ENCODE data around the gene NEURL1B. TPM values are rescaled to one million over a fixed set of nuclear protein-coding genes. Genes with fewer than 3 reads are reported as not detected.

NEURL1B gene
- polyA plus RNA-seq, 1 donor (not counting 4 experiments of a cell fraction or from before 2014, with no cell fraction given) = 0.43 TPM

DNA sequence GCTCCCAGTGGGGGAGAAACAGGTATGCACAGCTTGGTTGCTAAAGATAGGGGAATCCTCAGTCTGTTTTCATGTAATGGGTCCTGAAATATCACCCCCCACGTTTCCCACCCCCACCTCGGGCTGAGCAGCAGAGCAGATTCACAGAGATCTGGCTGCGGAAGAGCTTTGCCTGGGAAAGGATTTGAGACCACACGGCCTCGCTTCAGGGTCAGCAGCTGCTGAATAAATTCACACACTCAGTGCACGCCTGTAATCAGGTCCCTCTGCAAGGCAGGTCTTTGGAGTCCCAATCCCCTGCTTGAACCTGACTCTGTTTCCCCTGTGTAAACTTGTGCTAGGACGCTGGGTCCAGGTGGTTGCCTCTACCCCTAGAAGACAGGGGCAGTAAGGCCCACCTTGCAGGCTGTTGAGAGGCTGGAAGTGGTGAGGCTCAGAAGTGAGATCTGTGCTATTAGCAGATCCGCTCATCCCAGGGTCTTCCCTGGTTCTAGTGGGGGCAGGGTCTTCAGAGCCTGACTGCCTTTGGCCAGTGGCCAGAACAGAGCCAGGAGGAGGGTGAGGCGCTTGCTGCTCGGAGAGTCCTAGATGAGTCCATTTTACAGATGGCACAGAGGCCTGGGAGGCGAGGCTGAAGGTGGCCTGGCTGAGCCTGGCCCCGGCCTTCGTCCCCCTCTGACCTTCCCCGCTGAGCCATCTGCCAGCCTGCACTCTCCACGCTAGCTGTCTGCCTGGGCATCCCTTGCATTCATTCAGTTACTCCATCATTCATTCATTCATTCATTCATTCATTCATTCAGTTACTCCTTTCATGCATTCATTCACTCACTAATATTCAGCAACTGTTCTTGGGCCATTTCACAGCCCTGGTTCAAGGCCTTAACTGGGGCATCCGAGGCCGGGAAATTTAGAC, 16.7 kb upstream of the NEURL1B start:
- H3K27me3 ChIP-seq (ENCODE audit: control insufficient read depth, extremely low read depth, insufficient read depth, low read length) = peaks cover 4% of the 10 kb centered on the region
- no peak for DNase-seq (ENCODE audit: low read depth, low spot score)
- H3K9me1 ChIP-seq (ENCODE audit: control insufficient read depth, extremely low read depth, insufficient read depth, low read length) = no peaks in the 10 kb centered on the region
- H3K27ac ChIP-seq (ENCODE audit: control insufficient read depth, insufficient read depth, low read length) = no peak overlapping the region
- H3K4me3 ChIP-seq (ENCODE audit: control insufficient read depth in 2 of 3, extremely low read depth in 1 of 3, insufficient read depth in 2 of 3, low read depth in 1 of 3, low read length in 3 of 3) = no peak overlapping the region
- no peaks in the 10 kb centered on the region for H4K20me1 ChIP-seq (ENCODE audit: control insufficient read depth, extremely low read depth, insufficient read depth, low read length)
- H3K4me1 ChIP-seq (ENCODE audit: control insufficient read depth, extremely low read depth, insufficient read depth, low read length) = no peaks in the 10 kb centered on the region
- no peak overlapping the region for H3K4me2 ChIP-seq (ENCODE audit: control insufficient read depth, extremely low read depth, insufficient read depth, low read depth, low read length)
- no peak for FAIRE-seq
- no peaks in the 10 kb centered on the region for H3K9me3 ChIP-seq (ENCODE audit: control insufficient read depth, low read depth, low read length)
- no peak for TF ChIP-seq EZH2 (IDR thresholded peaks at IDR 0.05; ENCODE audit: low read length)
- TF ChIP-seq, protein P1, sequence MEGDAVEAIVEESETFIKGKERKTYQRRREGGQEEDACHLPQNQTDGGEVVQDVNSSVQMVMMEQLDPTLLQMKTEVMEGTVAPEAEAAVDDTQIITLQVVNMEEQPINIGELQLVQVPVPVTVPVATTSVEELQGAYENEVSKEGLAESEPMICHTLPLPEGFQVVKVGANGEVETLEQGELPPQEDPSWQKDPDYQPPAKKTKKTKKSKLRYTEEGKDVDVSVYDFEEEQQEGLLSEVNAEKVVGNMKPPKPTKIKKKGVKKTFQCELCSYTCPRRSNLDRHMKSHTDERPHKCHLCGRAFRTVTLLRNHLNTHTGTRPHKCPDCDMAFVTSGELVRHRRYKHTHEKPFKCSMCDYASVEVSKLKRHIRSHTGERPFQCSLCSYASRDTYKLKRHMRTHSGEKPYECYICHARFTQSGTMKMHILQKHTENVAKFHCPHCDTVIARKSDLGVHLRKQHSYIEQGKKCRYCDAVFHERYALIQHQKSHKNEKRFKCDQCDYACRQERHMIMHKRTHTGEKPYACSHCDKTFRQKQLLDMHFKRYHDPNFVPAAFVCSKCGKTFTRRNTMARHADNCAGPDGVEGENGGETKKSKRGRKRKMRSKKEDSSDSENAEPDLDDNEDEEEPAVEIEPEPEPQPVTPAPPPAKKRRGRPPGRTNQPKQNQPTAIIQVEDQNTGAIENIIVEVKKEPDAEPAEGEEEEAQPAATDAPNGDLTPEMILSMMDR (optimal IDR thresholded peaks at IDR 0.05 in 1 of 3, IDR thresholded peaks at IDR 0.05 in 1 of 3, conservative IDR thresholded peaks at IDR 0.05 in 1 of 3; ENCODE audit: extremely low read depth in 1 of 3, insufficient read depth in 2 of 3, low read length in 3 of 3) = no peak
- dilution Hi-C loops (cut with MboI; ENCODE audit: extremely low pct_ligation_motif_present, low sequenced_read_pairs) = no loop called here
- no peaks in the 10 kb centered on the region for H3K36me3 ChIP-seq (ENCODE audit: control insufficient read depth in 2 of 2, extremely low read depth in 1 of 2, insufficient read depth in 2 of 2, low read length in 2 of 2)
- H3K9ac ChIP-seq (ENCODE audit: control insufficient read depth, extremely low read depth, insufficient read depth, low read length) = no peak overlapping the region
- H2AFZ ChIP-seq (ENCODE audit: control insufficient read depth, low read length) = no peak overlapping the region
- no peaks in the 10 kb centered on the region for H3K79me2 ChIP-seq (ENCODE audit: control insufficient read depth, insufficient read depth, low read length)

DNA sequence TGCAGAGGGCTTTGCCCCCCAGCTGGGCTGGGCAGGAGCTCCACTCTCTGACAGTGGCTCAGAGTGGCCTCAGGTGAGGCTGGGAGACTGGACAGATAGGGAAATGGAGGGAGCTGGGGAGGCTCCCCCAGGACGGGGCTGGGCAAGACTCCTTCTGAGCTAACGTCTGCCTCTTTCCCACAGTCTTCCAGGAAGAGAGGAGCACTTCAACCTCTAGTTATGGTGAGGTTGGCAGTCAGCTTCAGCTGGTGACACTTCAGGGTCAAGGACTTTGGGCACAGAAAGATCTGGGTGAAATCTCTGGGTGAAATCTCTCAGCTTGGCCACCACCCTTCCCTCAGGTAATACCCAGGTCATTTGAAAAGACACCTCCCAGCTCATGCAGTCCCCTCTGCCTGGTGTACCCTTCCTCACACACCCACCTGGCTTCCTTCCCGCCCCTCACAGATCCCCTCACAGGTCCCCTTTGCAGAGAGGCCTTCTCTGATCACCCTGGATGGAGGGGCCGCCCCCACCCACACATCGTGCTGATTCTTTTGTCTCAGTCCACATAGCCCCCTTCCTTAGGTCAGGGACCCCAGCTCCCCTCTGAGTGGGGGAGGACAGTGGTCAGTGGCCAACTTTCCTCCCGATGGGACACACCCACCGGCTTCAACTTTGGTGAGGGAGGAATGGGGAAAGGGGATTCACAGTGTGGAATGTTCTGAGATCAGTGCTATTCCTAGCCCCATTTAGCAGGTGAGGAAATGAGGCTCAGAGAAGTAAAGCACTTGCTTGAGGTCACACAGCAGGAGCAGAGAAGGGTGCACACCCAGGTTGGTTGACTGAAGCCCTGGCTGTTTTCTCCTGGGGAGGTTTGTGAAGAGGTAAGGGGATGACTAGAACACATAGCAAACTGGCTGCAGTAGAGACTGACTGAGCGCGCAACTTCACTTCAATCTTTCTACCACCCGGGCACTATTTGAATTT, 15.8 kb upstream of the NEURL1B start:
- Histone ChIP-seq H3K4me2 (ENCODE audit: control insufficient read depth, extremely low read depth, insufficient read depth, low read depth, low read length) (no peak overlapping the region), H3K27ac (ENCODE audit: control insufficient read depth, insufficient read depth, low read length) (no peak overlapping the region), H2AFZ (ENCODE audit: control insufficient read depth, low read length) (no peak overlapping the region), H3K79me2 (ENCODE audit: control insufficient read depth, insufficient read depth, low read length) (no peaks in the 10 kb centered on the region), H3K9me3 (ENCODE audit: control insufficient read depth, low read depth, low read length) (no peaks in the 10 kb centered on the region), H3K9ac (ENCODE audit: control insufficient read depth, extremely low read depth, insufficient read depth, low read length) (no peak overlapping the region), H3K9me1 (ENCODE audit: control insufficient read depth, extremely low read depth, insufficient read depth, low read length) (no peaks in the 10 kb centered on the region), H3K27me3 (ENCODE audit: control insufficient read depth, extremely low read depth, insufficient read depth, low read length) (peaks cover 4% of the 10 kb centered on the region), H3K4me1 (ENCODE audit: control insufficient read depth, extremely low read depth, insufficient read depth, low read length) (no peaks in the 10 kb centered on the region), H3K4me3 (ENCODE audit: control insufficient read depth in 2 of 3, extremely low read depth in 1 of 3, insufficient read depth in 2 of 3, low read depth in 1 of 3, low read length in 3 of 3) (no peak overlapping the region), H4K20me1 (ENCODE audit: control insufficient read depth, extremely low read depth, insufficient read depth, low read length) (no peaks in the 10 kb centered on the region), H3K36me3 (ENCODE audit: control insufficient read depth in 2 of 2, extremely low read depth in 1 of 2, insufficient read depth in 2 of 2, low read length in 2 of 2) (no peaks in the 10 kb centered on the region)
- FAIRE-seq = no peak
- dilution Hi-C loops (cut with MboI; ENCODE audit: extremely low pct_ligation_motif_present, low sequenced_read_pairs) = no loop called here
- no peak for DNase-seq (ENCODE audit: low read depth, low spot score)
- no peak for TF ChIP-seq EZH2 (IDR thresholded peaks at IDR 0.05; ENCODE audit: low read length)
- TF ChIP-seq, protein P1 (optimal IDR thresholded peaks at IDR 0.05 in 1 of 3, IDR thresholded peaks at IDR 0.05 in 1 of 3, conservative IDR thresholded peaks at IDR 0.05 in 1 of 3; ENCODE audit: extremely low read depth in 1 of 3, insufficient read depth in 2 of 3, low read length in 3 of 3) = no peak

All from keratinocyte (primary cell).